Placental epithelial cell (primary cell): ENCODE measurements around the gene ZNF385A. TPM values are rescaled to one million over a fixed set of nuclear protein-coding genes. Genes with fewer than 3 reads are reported as not detected.

Experiments
- small RNA-seq: library from RNA; depleted of rRNA; stranded (forward); fragments of <200 nt; gene quantifications from one replicate; pipeline ENCODE3, GENCODE V24; 2012
- total RNA-seq: library from RNA; depleted of rRNA; stranded (reverse); fragments of >200 nt; gene quantifications from 2 replicates; pipeline ENCODE4 v1.2.3, GENCODE V29; 2012

The ZNF385A gene
- 0.79 and 2.9 TPM in 2 replicates for total RNA-seq

DNA sequence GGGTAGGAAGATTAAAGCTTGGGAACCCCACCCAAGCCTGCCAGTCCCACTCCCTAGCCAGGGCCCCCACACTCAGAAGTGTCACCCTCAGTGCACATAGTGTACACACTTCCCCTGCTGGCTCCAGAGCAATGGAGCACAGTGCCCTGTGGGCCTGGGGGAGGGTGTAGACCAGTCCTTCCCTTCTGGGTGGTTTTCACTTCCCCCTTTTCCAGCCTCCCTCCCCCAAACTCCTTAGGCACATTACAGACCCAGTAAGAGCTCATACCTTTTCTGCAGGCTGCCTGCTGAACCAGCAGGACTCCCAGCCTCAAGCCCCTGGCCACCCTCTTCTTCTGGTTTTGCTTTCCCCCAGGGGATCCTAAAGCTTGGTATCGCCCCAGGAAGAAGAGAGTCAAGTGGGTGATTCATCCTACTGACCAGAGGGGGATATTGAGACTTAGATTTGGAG is at the start of gene ZNF385A:
ZNF385A (minus strand) TSS at position 143 of the 451 bp plus-strand sequence. CDS start 219 bp downstream, outside the sequence.

GRCh38 chr12:54419088-54419887 is 34.8 kb upstream of the ZNF385A start, which contains the start of gene ITGA5:
TSS of gene ITGA5 (minus strand) at chr12:54419266. CDS start at chr12:54419198, 68 bp downstream.

DNA sequence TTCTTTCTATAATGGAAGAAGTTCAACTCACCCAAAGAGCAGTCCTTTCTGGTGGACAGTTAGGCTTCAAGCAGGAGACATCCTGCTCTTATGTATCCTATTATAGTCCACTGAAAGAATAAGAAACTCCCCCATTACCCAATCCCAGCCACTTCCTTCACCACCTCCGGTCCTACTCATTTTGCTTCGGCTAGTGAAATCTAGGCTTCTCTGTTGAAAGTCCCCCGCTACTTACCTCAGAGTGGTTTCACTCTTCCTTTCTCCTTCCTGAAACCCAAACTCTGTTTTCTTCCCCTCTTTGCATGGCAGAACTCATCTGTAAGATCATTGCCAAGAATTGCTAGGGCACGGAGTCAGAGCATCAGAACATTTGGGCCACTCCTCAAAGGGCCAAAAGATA is 20.1 kb downstream of the ZNF385A start, which contains the start of gene GPR84:
GPR84 (minus strand) TSS at position 74 of the 400 bp plus-strand sequence. CDS start 635 bp downstream, outside the sequence.

GRCh38 chr12:54324617-54325441 is 59.7 kb downstream of the ZNF385A start, which contains the start of gene COPZ1:
TSS of gene COPZ1 (plus strand) at chr12:54325131. CDS start at chr12:54325164, 33 bp downstream.

Small RNAs within 50 kb of the gene (small RNA-seq; reads per million reads assigned to genes)
- gene MIR148B = 494 reads per million, percentile 99 among the genes with 10 or more reads in this experiment
- not detected for gene RN7SL744P

Other genes starting within 250 kb of the ZNF385A start
- gene SMUG1, start 195.7 kb downstream of the ZNF385A start, total RNA-seq = 35.7 and 45.1 TPM in 2 replicates
- 29.1 and 57.4 TPM in 2 replicates for gene CBX5, start 104.6 kb downstream of the ZNF385A start, total RNA-seq
- gene HNRNPA1, start 104.0 kb downstream of the ZNF385A start, total RNA-seq = 373 and 422 TPM in 2 replicates
- gene NFE2, start 83.7 kb downstream of the ZNF385A start, total RNA-seq = under 0.01 and 0.22 TPM in 2 replicates
- gene COPZ1, start 59.6 kb downstream of the ZNF385A start, total RNA-seq = 107 and 141 TPM in 2 replicates
- gene GPR84, start 20.2 kb downstream of the ZNF385A start, total RNA-seq = not detected in 2 replicates
- gene ITGA5, start 34.5 kb upstream of the ZNF385A start, total RNA-seq = 68.7 and 180 TPM in 2 replicates
- gene GTSF1, start 88.9 kb upstream of the ZNF385A start, total RNA-seq = 0.76 TPM in 1 of 2 replicates, not detected in the other
- under 0.01 TPM in 1 of 2 replicates, not detected in the other for gene NCKAP1L, start 113.0 kb upstream of the ZNF385A start, total RNA-seq
- not detected in 2 replicates for gene PDE1B, start 164.9 kb upstream of the ZNF385A start, total RNA-seq
- gene PPP1R1A, start 203.9 kb upstream of the ZNF385A start, total RNA-seq = not detected in 2 replicates